ENCODE measurements around the gene NIM1K. TPM values are rescaled to one million over a fixed set of nuclear protein-coding genes. Genes with fewer than 3 reads are reported as not detected.
"Not testable (repeated sequence)": the region's sequence is repeated elsewhere in the genome, so short reads cannot be mapped to it uniquely, and the experiment has no call there.

Gene NIM1K
- total RNA-seq, 1 donor from 2014 or later = 0.54 TPM

DNA sequence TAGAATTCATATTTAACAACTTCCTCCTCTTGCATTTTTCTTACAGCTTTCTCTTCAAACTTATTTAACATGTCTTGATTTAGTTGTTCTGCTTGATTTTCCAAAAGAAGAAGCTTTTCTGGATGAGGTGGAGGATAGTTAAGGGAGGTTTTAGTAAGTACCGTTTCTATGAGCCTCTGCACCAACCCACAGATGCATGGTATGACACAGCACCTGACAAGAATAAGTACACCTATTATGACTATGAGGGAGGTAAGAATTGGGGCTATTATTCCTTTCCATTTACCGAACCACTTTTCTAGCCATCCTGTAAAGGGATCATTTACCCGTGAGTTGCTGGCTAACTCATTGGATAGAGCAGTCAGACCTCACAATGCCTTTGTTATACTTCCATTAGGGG, 123.7 kb downstream of the NIM1K start:
- Mint-ChIP-seq H3K27ac (ENCODE audit: unreplicated experiment) (peak overlapping the region; percentile 21), H3K9me3 (ENCODE audit: unreplicated experiment) (peaks cover 2% of the 10 kb centered on the region)
- TF ChIP-seq CTCF (IDR thresholded peaks at IDR 0.05; ENCODE audit: insufficient read depth, low read depth, low read length) = no peak
- TF ChIP-seq EZH2 (IDR thresholded peaks at IDR 0.05; ENCODE audit: insufficient read depth, low read length) = no peak

DNA sequence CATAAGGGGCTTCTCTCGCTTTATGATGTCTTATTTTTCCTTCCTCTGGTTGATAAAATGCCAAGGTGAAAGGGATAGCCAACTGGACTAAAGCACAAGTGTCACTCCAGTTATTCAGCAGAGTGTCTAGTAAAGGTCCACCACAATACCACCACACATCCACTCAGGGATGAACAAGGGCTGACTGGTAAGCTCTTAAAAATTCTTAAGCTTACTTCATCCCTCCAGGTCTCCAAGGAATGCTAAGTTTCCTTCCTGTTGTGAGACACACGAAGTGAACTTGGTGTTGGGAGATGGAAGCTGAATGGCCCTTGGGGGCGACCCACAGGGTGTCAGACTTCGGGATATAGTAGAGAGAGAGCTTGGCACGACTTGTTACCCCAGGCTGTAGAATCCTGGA, 124.4 kb downstream of the NIM1K start:
- TF ChIP-seq EZH2 (IDR thresholded peaks at IDR 0.05; ENCODE audit: insufficient read depth, low read length) = no peak
- TF ChIP-seq CTCF (IDR thresholded peaks at IDR 0.05; ENCODE audit: insufficient read depth, low read depth, low read length) = no peak
- peaks cover 15% of the 10 kb centered on the region for H4K20me1 ChIP-seq (ENCODE audit: insufficient read depth, low read length)
- H3K27ac ChIP-seq (ENCODE audit: low read depth, low read length) = no peak overlapping the region
- H2AFZ ChIP-seq (ENCODE audit: low read depth, low read length) = no peak overlapping the region
- Mint-ChIP-seq H3K4me1 (ENCODE audit: low read depth, unreplicated experiment) (peaks cover 33% of the 10 kb centered on the region), H3K27me3 (ENCODE audit: low read depth, unreplicated experiment) (no peaks in the 10 kb centered on the region), H3K36me3 (ENCODE audit: low read depth, unreplicated experiment) (peaks cover 2% of the 10 kb centered on the region), H3K9me3 (ENCODE audit: unreplicated experiment) (peaks cover 2% of the 10 kb centered on the region), H3K27ac (ENCODE audit: unreplicated experiment) (no peak overlapping the region), H3K4me3 (ENCODE audit: unreplicated experiment) (no peak overlapping the region)
- no peak for FAIRE-seq
- no peaks in the 10 kb centered on the region for H3K27me3 ChIP-seq (ENCODE audit: insufficient read depth, low read length)
- H3K4me1 ChIP-seq (ENCODE audit: insufficient read depth, low read length) = peaks cover 14% of the 10 kb centered on the region
- H3K9me3 ChIP-seq (ENCODE audit: insufficient read depth, low read depth, low read length) = no peaks in the 10 kb centered on the region
- no peak for DNase-seq (ENCODE audit: low read depth)
- peaks cover 17% of the 10 kb centered on the region for H3K79me2 ChIP-seq (ENCODE audit: insufficient read depth, low read length)
- H3K36me3 ChIP-seq (ENCODE audit: insufficient read depth, low read length) = no peaks in the 10 kb centered on the region
- no peak overlapping the region for H3K9ac ChIP-seq (ENCODE audit: low read length)
- no peak overlapping the region for H3K4me3 ChIP-seq (ENCODE audit: insufficient read depth, low read depth, low read length)
- no peak overlapping the region for H3K4me2 ChIP-seq (ENCODE audit: low read length)

More for the DNA sequence above, 123.7 kb downstream of the NIM1K start:
- Histone ChIP-seq H3K9ac (ENCODE audit: low read length) (no peak overlapping the region), H3K4me3 (ENCODE audit: insufficient read depth, low read depth, low read length) (no peak overlapping the region), H3K27me3 (ENCODE audit: insufficient read depth, low read length) (no peaks in the 10 kb centered on the region), H2AFZ (ENCODE audit: low read depth, low read length) (no peak overlapping the region), H3K79me2 (ENCODE audit: insufficient read depth, low read length) (peaks cover 25% of the 10 kb centered on the region), H3K4me1 (ENCODE audit: insufficient read depth, low read length) (peaks cover 14% of the 10 kb centered on the region), H4K20me1 (ENCODE audit: insufficient read depth, low read length) (peaks cover 23% of the 10 kb centered on the region), H3K4me2 (ENCODE audit: low read length) (no peak overlapping the region), H3K36me3 (ENCODE audit: insufficient read depth, low read length) (no peaks in the 10 kb centered on the region), H3K9me3 (ENCODE audit: insufficient read depth, low read depth, low read length) (no peaks in the 10 kb centered on the region), H3K27ac (ENCODE audit: low read depth, low read length) (no peak overlapping the region)
- peaks cover 39% of the 10 kb centered on the region for H3K4me1 Mint-ChIP-seq (ENCODE audit: low read depth, unreplicated experiment)
- peak overlapping the region; percentile 13 for H3K4me3 Mint-ChIP-seq (ENCODE audit: unreplicated experiment)
- DNase-seq (ENCODE audit: low read depth) = no peak
- no peaks in the 10 kb centered on the region for H3K27me3 Mint-ChIP-seq (ENCODE audit: low read depth, unreplicated experiment)
- H3K36me3 Mint-ChIP-seq (ENCODE audit: low read depth, unreplicated experiment) = peaks cover 2% of the 10 kb centered on the region
- FAIRE-seq = no peak

GRCh38 chr5:43320846-43321245, 128.8 kb downstream of the NIM1K start:
- FAIRE-seq (no peak), DNase-seq (ENCODE audit: low read depth) (no peak)
- H2AFZ ChIP-seq (ENCODE audit: low read depth, low read length) = no peak overlapping the region
- Mint-ChIP-seq H3K9me3 (ENCODE audit: unreplicated experiment) (peaks cover 2% of the 10 kb centered on the region), H3K27me3 (ENCODE audit: low read depth, unreplicated experiment) (no peaks in the 10 kb centered on the region), H3K4me1 (ENCODE audit: low read depth, unreplicated experiment) (peaks cover 2% of the 10 kb centered on the region), H3K36me3 (ENCODE audit: low read depth, unreplicated experiment) (no peaks in the 10 kb centered on the region), H3K27ac (ENCODE audit: unreplicated experiment) (no peak overlapping the region), H3K4me3 (ENCODE audit: unreplicated experiment) (no peak overlapping the region)
- H3K27me3 ChIP-seq (ENCODE audit: insufficient read depth, low read length) = no peaks in the 10 kb centered on the region
- H3K4me2 ChIP-seq (ENCODE audit: low read length) = no peak overlapping the region
- no peaks in the 10 kb centered on the region for H3K9me3 ChIP-seq (ENCODE audit: insufficient read depth, low read depth, low read length)
- no peaks in the 10 kb centered on the region for H3K79me2 ChIP-seq (ENCODE audit: insufficient read depth, low read length)
- H3K4me3 ChIP-seq (ENCODE audit: insufficient read depth, low read depth, low read length) = no peak overlapping the region
- no peak for TF ChIP-seq EZH2 (IDR thresholded peaks at IDR 0.05; ENCODE audit: insufficient read depth, low read length)
- no peak for TF ChIP-seq CTCF (IDR thresholded peaks at IDR 0.05; ENCODE audit: insufficient read depth, low read depth, low read length)
- H3K4me1 ChIP-seq (ENCODE audit: insufficient read depth, low read length) = no peaks in the 10 kb centered on the region
- no peaks in the 10 kb centered on the region for H4K20me1 ChIP-seq (ENCODE audit: insufficient read depth, low read length)
- H3K36me3 ChIP-seq (ENCODE audit: insufficient read depth, low read length) = no peaks in the 10 kb centered on the region
- no peak overlapping the region for H3K27ac ChIP-seq (ENCODE audit: low read depth, low read length)
- no peak overlapping the region for H3K9ac ChIP-seq (ENCODE audit: low read length)

GRCh38 chr5:43323488-43323887, 131.5 kb downstream of the NIM1K start:
- not testable (repeated sequence) for H3K4me3 ChIP-seq (ENCODE audit: insufficient read depth, low read depth, low read length); H3K9ac ChIP-seq (ENCODE audit: low read length); H3K79me2 ChIP-seq (ENCODE audit: insufficient read depth, low read length); H3K4me1 Mint-ChIP-seq (ENCODE audit: low read depth, unreplicated experiment); H3K36me3 ChIP-seq (ENCODE audit: insufficient read depth, low read length); H3K4me1 ChIP-seq (ENCODE audit: insufficient read depth, low read length); H3K27ac Mint-ChIP-seq (ENCODE audit: unreplicated experiment); H3K4me3 Mint-ChIP-seq (ENCODE audit: unreplicated experiment); H3K9me3 ChIP-seq (ENCODE audit: insufficient read depth, low read depth, low read length); H3K27ac ChIP-seq (ENCODE audit: low read depth, low read length); FAIRE-seq; H3K36me3 Mint-ChIP-seq (ENCODE audit: low read depth, unreplicated experiment); H3K27me3 ChIP-seq (ENCODE audit: insufficient read depth, low read length); DNase-seq (ENCODE audit: low read depth); H4K20me1 ChIP-seq (ENCODE audit: insufficient read depth, low read length); H3K4me2 ChIP-seq (ENCODE audit: low read length); H2AFZ ChIP-seq (ENCODE audit: low read depth, low read length); H3K27me3 Mint-ChIP-seq (ENCODE audit: low read depth, unreplicated experiment)
- H3K9me3 Mint-ChIP-seq (ENCODE audit: unreplicated experiment) = peaks cover 14% of the 10 kb centered on the region

Measured in astrocyte (in vitro differentiated cells and primary cell).